C1 segment of cervical spinal cord (tissue), 14 donors: ENCODE data around the gene IGSF6.
"Not testable (repeated sequence)": the region's sequence is repeated elsewhere in the genome, so short reads cannot be mapped to it uniquely, and the experiment has no call there.

Experiments
- DNase-seq, 14 donors: peaks; one replicate each; lab custom pipeline; 2025; lab: John Stamatoyannopoulos, UW

IGSF6 gene

GRCh38 chr16:21629616-21630539 is 22.5 kb downstream of the IGSF6 start:
- not testable (repeated sequence) for DNase-seq

GRCh38 chr16:21628772-21629171 is 23.6 kb downstream of the IGSF6 start:
- no peak for DNase-seq

- DNase-seq, result no peak
Measured at GRCh38 chr16:21628121-21628726, 24.2 kb downstream of the IGSF6 start.

DNA sequence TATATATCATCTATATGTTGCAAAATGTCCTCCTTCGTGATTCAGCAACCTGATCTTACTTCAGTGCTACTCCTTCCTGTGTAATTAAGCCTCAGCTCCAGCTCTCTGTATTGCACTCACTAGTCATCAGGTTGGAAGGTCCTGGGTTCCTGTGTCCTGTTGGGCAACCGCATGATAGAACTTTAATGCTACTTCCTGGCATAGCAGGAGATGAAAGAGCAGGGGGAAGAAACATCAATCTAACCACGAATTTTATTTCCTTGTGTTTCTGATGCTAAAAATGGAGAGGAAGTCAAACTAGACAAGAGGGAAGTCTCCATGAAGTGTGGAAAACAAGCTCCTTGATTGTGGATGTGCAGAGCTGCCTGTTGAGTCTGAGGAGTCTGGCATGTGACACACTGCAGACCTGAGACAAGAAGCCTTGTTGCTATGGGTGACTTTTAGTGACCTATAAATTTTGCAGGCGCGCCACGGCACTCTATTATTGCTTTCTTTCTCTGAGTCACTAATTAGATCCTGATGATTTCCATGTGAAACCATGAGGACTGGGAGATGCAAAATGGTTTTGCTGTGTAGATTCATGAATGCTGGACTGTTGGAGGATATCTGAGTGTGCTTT is 25.6 kb downstream of the IGSF6 start:
- DNase-seq, result peak in 2 of 14 donors; percentile 22 to 28

DNA sequence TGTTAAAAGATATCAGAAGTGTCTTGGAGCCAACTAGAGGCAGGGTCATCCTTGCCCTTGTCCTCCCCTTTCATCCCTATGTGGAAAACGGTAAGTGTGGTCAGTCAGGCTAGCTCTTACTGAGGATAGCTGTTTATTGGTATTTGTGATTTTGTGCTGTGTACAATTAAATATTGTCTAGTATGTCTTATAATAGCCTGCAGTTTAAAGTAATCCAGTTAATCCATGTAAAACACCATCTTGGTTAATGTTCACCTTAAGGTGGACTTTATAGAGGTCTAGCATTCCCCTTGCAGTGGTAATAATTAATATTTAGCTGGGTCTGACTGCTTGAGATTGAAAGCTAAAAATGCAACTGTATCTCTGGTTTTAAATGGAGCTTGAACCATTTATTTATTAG is 27.4 kb downstream of the IGSF6 start:
- DNase-seq, result no peak

GRCh38 chr16:21622545-21622944 is 29.9 kb downstream of the IGSF6 start:
- no peak for DNase-seq

DNA sequence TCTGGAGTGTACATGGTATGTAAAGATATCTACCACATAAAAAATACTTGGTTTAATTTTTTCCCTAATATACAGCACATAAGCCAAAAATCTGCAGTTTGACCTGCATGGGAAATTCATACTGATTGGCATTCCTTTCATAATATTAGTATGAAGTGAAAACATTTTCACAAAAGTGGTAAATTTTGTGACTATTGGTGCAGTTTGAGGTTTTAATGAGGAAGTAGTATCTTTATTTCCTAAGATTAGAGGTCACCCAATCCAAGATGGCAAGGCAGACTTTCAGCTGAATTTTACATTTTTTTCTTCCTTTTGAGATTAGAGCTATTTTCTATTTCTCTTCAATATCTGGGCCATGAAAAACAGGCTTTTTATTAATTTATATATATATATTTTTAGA is 31.8 kb downstream of the IGSF6 start:
- DNase-seq, result no peak

DNA sequence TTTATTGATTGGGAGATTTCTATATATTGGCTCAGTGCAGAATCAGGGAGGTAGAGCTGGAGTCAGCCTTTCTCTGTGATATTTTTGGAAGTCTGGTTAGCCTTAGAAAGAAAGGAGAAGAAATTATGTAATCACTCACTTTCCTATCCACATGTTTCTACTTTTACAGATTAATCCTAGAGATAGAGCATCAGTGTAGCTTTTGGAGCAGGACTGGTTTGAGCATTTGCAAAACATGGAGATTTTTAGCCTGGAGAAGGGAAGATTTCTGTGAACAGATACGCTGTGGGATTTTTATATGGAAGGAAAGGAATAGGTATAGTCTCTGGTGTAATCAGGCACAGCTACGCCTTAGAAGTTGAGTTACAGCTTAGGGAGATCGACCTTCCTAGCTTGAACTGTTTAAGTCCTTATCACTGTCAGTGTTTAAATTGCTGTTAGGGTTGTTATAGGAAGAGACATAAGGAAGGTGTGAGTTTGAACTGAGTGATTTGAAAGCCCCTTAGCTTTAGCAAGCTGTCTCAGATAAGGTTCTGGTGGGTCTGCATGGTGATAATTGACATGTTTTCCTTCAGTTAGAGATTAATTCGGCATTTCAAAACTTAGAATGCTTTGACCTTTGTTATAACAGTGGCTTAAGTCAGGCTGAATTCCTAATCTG is 32.5 kb downstream of the IGSF6 start:
- DNase-seq, result no peak

DNA sequence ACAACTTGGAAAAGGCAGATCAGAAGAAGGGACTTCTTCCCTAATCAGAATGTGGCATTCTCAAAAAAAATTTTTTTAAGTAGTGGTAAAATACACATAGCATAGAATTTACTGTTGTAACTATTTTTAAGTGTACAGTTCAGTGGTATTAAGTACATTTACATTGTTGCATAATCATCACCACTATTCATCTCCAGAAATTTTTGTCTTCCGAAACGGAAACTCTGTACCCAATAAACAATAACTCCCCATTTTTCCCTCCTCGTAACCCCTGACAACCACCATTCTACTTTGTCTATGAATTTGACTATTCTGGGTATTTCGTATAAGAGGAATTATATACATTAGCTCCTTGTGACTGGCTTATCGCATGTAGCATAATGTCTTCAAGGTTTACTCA is 34.1 kb downstream of the IGSF6 start:
- DNase-seq, result no peak

DNA sequence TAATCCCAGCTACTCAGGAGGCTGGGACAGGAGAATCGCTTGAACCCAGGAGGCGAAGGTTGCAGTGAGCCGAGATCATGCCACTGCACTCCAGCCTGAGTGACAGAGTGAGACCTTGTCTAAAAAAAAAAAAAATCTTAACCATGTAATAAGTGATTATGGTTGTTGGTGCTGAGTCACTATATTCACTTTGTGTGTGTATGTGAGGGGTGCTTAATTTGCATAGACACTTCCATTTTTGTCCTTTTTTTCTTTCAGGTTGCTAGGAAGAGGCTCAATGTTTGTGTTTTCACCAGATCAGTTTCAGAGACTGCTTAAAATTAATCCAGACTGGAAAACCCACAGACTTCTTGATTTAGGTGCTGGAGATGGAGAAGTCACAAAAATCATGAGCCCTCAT is 34.8 kb downstream of the IGSF6 start:
- no peak for DNase-seq

- no peak for DNase-seq
Measured at GRCh38 chr16:21614896-21615295, 37.5 kb downstream of the IGSF6 start.

GRCh38 chr16:21613781-21614180 is 38.6 kb downstream of the IGSF6 start:
- DNase-seq, result no peak

DNA sequence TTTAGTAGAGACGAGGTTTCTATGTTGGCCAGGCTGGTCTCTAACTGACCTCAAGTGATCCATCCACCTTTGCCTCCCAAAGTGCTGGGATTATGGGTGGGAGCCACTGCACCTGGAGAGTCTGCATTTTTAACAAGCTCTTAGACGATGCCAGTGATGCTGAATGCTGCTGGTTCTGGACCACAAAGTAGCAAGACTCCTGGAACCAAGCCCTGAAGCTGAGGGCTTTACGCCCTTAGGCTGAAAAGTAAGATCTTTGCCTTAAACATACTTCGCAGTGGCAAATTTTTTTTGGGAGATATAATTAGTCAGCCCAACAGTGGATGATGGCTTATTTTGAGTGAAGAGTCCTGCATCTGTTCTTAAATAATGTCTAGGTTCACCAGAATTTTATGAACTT is 39.0 kb downstream of the IGSF6 start:
- DNase-seq, result no peak

DNA sequence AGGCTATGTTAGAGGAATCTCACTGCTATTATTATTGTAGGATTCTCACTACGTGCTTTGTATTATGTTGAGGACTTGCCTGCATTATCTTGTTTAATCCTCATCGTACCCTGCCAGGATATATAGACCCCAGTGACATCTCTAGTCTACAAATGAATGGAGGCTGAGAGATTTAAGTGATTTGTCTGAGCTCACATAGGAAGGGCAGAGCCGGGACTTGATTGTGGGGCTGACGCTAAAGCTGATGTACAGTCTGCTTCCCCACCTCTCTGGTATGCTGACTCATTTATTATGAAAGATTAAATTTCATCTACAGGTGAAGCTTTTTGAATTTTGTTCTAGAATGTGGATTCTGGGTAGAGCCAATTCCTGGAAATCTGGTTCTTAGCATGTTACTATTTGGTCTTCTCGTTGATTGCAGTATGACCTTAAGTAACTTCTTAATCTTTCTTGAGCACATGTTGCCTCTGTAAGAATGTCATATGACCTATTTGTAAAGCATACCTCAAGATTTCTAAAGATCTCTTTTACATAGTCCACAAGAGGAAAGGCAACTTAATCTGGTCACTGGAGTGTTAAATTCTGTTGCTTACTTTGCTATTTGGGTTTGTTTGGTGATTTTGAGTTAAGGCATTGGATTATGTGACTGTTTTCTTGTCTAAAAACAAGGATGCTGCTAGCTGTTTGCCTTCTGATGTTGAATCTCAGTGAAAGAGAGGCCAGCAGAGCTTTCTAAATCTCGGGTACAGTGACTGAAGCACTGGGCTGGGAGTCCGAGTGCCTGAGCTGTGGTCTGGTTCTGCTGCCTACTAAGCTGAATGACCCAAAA is 40.6 kb downstream of the IGSF6 start:
- DNase-seq, result no peak

- DNase-seq, result no peak
Measured at GRCh38 chr16:21611198-21611555, 41.2 kb downstream of the IGSF6 start.

GRCh38 chr16:21610766-21611165 is 41.6 kb downstream of the IGSF6 start:
- no peak for DNase-seq

- no peak for DNase-seq
Measured at GRCh38 chr16:21610006-21610544, 42.3 kb downstream of the IGSF6 start.

DNA sequence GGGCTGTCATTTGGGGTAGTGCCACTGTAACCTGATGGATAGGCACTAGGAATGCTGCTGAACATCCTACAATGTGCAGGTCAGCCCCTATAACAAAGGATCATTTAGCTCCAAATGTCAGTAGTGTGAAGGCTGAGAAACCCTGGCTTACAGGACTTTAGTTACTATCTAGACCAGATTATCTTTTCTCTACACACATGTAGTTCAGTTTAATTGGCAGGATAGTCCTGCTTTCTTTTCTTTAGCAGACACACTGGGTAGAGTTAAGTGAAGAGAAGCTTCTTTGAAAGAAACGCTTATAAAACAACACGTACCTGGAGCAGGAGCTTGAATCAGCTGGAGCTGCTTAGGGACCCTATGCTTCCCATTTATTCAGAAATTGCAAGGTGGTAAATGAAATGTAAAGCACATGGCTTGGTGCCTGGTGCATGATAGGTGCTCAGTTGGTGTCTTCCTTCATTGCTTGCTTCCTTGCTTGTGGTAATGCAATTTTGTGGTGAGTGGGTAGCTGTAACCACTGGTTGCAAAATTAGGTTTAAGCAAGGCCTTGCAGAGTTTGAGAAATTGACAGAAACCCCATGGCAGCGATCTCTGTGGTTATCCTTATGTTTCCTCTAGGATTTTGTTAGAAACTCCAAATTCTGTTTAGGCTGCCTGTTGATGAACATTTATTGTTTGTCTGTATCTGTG is 43.6 kb downstream of the IGSF6 start:
- no peak for DNase-seq

DNA sequence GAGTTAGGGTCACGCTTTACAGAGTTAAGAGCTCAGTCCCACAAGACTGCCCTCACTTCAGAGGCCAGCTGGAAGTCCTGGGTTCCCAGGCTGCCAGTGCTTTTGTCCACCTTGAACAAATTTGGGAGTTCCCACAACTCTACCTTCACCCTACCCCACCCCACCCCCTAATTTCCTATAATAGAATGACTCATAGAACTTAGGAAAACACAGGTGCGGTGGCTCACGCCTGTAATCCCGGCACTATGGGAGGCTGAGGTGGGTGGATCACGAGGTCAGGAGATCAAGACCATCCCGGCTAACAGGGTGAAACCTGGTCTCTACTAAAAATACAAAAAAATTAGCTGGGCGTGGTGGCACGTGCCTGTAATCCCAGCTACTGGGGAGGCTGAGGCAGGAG is 46.6 kb downstream of the IGSF6 start:
- not testable (repeated sequence) for DNase-seq

- peak in 4 of 14 donors; percentile 6 to 20 (median 8) for DNase-seq
Measured at GRCh38 chr16:21603928-21604327, 48.5 kb downstream of the IGSF6 start.
